WTC11 (cell line): ENCODE measurements around the gene NAXD.

Experiments
- CBFB ChIP-seq: sonication (generic); formaldehyde crosslinking; IDR thresholded peaks from 2 replicates; pipeline ENCODE4 v1.8.1; 2022; ENCODE audit warnings: mild to moderate bottlenecking, low read depth, missing genetic modification reagents
- FOXP1 ChIP-seq: sonication (generic); formaldehyde crosslinking; IDR thresholded peaks from 2 replicates; pipeline ENCODE4 v1.8.0; 2022; ENCODE audit warnings: missing genetic modification reagents, mild to moderate bottlenecking, moderate library complexity, borderline replicate concordance
- HMGXB4 ChIP-seq: sonication (generic); formaldehyde crosslinking; IDR thresholded peaks from 2 replicates; pipeline ENCODE4 v1.8.1; 2023; ENCODE audit warnings: mild to moderate bottlenecking, moderate library complexity, missing genetic modification reagents
- NR1H2 ChIP-seq: sonication (generic); formaldehyde crosslinking; IDR thresholded peaks from 2 replicates; pipeline ENCODE4 v1.9.0; 2021; ENCODE audit warnings: mild to moderate bottlenecking, moderate library complexity, missing genetic modification reagents
- SP1 ChIP-seq: sonication (generic); formaldehyde crosslinking; conservative IDR thresholded peaks from 2 replicates; pipeline ENCODE4 v1.8.1; 2022; ENCODE audit warnings: missing genetic modification reagents
- TEAD4 ChIP-seq: sonication (generic); formaldehyde crosslinking; IDR thresholded peaks from 2 replicates; pipeline ENCODE4 v1.8.0; 2022; ENCODE audit warnings: mild to moderate bottlenecking, missing genetic modification reagents
- ZNF121 ChIP-seq: sonication (generic); formaldehyde crosslinking; IDR thresholded peaks from 2 replicates; pipeline ENCODE4 v1.8.0; 2023; ENCODE audit warnings: missing genetic modification reagents
- ZNF423 ChIP-seq: fragments of 250-450 bp; sonication (Bioruptor Pico); IDR thresholded peaks from 2 replicates; pipeline ENCODE4 v2.1.2; 2022; ENCODE audit warnings: mild to moderate bottlenecking, moderate library complexity
- TF ChIP-seq, protein P1 (sequence below): fragments of 200-600 bp; IDR thresholded peaks from 2 replicates; pipeline ENCODE4 v1.8.0; 2022; ENCODE audit warnings: antibody characterized with exemption
- TF ChIP-seq, protein P2 (sequence below): sonication (generic); formaldehyde crosslinking; IDR thresholded peaks from 2 replicates; pipeline ENCODE4 v1.8.0; 2022; ENCODE audit warnings: mild to moderate bottlenecking, missing genetic modification reagents
- TF ChIP-seq, protein P3 (sequence below): sonication (generic); formaldehyde crosslinking; IDR thresholded peaks from 2 replicates; pipeline ENCODE4 v1.8.1; 2023; ENCODE audit warnings: mild to moderate bottlenecking, missing genetic modification reagents, moderate library complexity

- TF ChIP-seq, protein P1, sequence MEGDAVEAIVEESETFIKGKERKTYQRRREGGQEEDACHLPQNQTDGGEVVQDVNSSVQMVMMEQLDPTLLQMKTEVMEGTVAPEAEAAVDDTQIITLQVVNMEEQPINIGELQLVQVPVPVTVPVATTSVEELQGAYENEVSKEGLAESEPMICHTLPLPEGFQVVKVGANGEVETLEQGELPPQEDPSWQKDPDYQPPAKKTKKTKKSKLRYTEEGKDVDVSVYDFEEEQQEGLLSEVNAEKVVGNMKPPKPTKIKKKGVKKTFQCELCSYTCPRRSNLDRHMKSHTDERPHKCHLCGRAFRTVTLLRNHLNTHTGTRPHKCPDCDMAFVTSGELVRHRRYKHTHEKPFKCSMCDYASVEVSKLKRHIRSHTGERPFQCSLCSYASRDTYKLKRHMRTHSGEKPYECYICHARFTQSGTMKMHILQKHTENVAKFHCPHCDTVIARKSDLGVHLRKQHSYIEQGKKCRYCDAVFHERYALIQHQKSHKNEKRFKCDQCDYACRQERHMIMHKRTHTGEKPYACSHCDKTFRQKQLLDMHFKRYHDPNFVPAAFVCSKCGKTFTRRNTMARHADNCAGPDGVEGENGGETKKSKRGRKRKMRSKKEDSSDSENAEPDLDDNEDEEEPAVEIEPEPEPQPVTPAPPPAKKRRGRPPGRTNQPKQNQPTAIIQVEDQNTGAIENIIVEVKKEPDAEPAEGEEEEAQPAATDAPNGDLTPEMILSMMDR: no peak
- TF ChIP-seq, protein P2, sequence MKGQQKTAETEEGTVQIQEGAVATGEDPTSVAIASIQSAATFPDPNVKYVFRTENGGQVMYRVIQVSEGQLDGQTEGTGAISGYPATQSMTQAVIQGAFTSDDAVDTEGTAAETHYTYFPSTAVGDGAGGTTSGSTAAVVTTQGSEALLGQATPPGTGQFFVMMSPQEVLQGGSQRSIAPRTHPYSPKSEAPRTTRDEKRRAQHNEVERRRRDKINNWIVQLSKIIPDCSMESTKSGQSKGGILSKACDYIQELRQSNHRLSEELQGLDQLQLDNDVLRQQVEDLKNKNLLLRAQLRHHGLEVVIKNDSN: no peak
- TF ChIP-seq ZNF423 (CRISPR knock-in tag): no peak
- no peak for TF ChIP-seq NR1H2 (CRISPR knock-in tag)
- TF ChIP-seq, protein P3, sequence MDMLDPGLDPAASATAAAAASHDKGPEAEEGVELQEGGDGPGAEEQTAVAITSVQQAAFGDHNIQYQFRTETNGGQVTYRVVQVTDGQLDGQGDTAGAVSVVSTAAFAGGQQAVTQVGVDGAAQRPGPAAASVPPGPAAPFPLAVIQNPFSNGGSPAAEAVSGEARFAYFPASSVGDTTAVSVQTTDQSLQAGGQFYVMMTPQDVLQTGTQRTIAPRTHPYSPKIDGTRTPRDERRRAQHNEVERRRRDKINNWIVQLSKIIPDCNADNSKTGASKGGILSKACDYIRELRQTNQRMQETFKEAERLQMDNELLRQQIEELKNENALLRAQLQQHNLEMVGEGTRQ (CRISPR knock-in tag): no peak
- TF ChIP-seq CBFB (CRISPR knock-in tag): no peak
- TF ChIP-seq SP1: no peak
- no peak for TF ChIP-seq ZNF121
- no peak for TF ChIP-seq TEAD4 (CRISPR knock-in tag)
- TF ChIP-seq HMGXB4 (CRISPR knock-in tag): no peak
- no peak for TF ChIP-seq FOXP1 (CRISPR knock-in tag)
These were observed 26.0 kb downstream of the NAXD start for GRCh38 chr13:110641055-110642015.
